GM10266 (cell line): Measurements from ENCODE around the gene LRRC23.
"Not testable (repeated sequence)": the region's sequence is repeated elsewhere in the genome, so short reads cannot be mapped to it uniquely, and the experiment has no call there.

Experiments
- DNase-seq: peaks from one replicate; pipeline ENCODE4 v3.0.0; 2012; ENCODE audit errors: extremely low spot score
- TF ChIP-seq, protein P1 (sequence below): IDR thresholded peaks from 2 replicates; pipeline ENCODE4 v1.5.1; 2012; ENCODE audit warnings: mild to moderate bottlenecking, low read depth; ENCODE audit not compliant: control insufficient read depth, insufficient read depth; ENCODE audit errors: missing control alignments

LRRC23 gene

DNA sequence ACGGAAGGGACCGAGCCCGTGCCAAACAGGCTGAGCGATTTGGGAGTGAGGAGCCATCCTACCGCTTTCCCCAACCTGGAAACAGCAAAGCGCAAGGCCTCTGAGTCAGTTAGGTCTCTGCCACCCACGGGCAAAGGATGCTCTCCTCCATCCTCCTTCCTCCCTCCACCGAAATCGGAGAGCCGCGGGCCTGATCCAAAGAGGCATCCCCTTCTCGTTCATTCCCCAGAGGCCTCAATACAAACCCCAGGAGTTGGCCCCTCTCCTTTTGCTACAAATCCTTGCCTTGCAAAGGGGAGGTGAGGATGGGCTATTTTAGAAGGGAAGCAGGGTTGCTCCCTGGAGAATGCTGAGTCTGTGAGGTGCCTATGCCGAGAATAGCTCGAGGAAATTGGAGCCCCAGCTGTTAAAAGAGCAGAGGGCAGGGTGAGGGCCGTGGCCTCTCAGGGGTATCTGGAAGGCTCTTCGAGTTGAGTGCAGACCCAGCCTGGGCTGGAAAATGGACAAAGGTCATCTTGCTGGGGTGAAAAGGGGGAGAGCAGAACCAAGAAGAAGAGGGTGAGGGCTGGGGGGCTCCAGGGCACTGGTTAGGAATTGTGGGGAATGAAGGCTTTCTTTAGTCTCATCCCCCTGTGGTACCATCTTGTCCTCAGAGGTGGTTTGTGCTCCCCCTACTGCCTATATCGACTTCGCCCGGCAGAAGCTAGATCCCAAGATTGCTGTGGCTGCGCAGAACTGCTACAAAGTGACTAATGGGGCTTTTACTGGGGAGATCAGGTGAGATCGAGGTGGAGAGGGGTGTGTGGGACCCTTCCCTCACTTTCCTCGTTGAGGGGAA is 36.2 kb upstream of the LRRC23 start:
- TF ChIP-seq, protein P1, sequence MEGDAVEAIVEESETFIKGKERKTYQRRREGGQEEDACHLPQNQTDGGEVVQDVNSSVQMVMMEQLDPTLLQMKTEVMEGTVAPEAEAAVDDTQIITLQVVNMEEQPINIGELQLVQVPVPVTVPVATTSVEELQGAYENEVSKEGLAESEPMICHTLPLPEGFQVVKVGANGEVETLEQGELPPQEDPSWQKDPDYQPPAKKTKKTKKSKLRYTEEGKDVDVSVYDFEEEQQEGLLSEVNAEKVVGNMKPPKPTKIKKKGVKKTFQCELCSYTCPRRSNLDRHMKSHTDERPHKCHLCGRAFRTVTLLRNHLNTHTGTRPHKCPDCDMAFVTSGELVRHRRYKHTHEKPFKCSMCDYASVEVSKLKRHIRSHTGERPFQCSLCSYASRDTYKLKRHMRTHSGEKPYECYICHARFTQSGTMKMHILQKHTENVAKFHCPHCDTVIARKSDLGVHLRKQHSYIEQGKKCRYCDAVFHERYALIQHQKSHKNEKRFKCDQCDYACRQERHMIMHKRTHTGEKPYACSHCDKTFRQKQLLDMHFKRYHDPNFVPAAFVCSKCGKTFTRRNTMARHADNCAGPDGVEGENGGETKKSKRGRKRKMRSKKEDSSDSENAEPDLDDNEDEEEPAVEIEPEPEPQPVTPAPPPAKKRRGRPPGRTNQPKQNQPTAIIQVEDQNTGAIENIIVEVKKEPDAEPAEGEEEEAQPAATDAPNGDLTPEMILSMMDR: peak; percentile 27
- no peak for DNase-seq

DNA sequence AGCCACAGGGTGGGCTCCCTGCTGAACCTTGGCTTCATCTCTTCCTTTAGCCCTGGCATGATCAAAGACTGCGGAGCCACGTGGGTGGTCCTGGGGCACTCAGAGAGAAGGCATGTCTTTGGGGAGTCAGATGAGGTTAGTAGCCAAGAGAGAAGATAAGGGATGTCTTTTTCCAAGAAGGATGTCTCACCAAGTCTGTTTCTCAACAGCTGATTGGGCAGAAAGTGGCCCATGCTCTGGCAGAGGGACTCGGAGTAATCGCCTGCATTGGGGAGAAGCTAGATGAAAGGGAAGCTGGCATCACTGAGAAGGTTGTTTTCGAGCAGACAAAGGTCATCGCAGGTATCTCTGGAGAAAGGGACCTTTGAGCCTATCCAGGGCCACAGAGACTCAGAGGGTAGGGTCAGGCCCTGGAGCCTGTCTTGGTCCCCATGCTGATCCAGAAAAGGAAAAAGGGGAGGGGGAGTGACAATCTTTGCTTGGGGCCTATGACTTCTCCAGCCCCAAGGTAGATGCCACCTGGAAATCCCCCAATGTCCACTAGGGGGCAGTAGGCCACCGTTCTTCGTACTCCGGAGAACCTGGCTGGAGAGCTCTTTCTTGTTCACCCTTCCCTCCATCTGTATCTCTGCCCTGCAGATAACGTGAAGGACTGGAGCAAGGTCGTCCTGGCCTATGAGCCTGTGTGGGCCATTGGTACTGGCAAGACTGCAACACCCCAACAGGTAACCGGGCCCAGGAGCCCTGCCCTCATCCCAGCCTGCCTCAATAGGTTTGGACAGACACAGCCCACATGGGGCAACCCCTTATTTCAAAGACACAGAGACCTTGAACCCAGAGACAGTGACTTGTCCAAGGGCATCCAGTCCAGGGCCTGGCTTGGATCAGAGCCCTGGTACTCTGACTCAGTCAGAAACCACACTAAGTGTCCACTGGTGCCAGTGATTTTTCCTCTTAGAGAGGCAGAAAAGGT is 35.3 kb upstream of the LRRC23 start:
- DNase-seq: peak; percentile 85
- TF ChIP-seq, protein P1: peak; percentile 84

DNA sequence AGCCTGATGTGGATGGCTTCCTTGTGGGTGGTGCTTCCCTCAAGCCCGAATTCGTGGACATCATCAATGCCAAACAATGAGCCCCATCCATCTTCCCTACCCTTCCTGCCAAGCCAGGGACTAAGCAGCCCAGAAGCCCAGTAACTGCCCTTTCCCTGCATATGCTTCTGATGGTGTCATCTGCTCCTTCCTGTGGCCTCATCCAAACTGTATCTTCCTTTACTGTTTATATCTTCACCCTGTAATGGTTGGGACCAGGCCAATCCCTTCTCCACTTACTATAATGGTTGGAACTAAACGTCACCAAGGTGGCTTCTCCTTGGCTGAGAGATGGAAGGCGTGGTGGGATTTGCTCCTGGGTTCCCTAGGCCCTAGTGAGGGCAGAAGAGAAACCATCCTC is 34.3 kb upstream of the LRRC23 start:
- not testable (repeated sequence) for DNase-seq

DNA sequence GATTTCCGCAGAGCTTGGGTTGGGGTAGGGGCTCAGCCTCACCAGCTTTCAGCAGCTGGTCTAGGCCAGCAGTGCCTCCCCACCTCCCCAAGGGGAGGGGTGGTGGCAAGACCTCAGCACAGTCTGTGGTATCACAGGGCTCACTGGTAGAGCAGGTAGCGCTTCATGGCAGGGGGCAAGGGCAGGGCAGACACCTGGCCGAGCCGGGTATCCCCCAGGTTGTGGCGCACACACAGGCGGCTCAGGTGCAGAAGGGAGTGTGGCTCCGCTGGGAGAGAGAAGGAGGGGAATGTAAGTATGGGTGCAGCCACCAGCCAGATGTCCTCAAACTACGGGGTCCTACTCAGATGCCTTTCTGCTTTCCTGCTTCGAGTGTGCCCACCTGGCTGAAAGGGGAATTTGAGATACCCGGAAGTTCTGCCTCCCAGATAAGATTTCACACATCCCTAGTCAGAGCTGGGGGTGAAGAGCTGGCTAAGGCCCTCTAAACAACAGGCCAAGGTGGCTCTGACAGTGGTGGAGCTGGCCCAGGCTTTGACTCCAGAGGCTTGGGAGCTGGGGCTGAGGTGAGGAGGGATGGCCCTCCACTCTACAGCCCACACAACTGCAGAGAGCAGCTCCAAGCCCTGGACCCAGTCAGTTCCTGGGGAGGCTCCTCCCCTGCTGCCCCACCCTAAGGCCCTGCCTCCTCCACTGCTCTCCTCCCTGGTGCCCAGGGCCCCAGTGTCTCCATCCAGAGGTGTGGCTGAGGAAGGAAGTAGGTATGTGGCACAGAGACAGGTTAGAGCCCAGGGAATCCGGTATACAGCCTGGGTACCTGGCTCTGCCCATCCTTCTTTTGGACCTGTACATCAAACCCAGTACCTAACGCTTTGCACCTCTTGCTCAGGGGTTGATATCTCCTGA is 33.3 kb upstream of the LRRC23 start:
- peak; percentile 57 for DNase-seq
- TF ChIP-seq, protein P1: no peak

DNA sequence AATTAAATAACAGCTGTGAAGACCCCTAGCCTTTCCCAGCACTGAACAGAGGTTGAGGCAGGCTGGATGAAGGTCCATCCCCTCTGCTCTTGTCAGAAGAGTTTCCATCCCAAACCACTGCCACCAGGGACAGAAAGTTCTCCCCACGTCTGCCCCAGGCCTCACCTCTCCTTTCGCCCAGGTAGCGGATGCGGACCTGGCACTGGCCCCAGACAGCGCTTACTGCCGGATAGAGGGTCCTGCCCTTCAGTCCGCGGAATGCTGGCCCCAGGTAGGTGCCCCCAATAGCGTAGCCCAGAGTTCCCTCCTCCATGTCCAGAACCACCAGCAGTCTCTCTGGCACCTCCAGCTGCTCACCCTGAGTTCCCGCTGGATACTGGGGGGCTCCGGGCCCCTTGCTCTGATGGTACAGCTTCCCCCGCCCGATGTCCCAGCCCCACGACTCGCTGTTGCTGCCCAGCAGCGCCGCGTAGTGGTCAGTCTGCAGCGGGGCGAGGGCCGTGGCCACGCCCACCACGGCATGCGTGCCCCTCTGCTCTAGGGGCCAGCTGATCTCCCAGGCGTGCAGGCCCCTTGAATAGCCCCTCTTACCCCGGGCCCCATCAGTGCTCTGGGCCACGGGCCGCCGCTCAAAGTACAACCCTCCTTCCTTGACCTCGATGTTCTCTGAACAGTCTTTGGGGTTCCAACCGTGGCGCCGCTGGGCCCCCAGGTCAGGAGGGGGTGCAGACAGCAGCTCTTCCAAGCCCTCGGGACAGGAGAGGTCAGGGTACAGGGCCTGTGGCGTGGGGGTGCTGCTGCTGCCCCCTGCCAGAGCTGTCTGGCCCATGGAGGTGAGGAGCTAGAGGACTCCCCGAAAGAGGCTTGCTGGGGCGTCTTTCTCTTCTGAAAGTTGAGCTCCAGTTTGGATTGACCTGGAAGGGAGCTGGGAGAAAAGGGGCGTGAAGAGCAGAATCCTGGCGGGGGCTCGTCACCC is 32.3 kb upstream of the LRRC23 start:
- TF ChIP-seq, protein P1: peak; percentile 100
- peak; percentile 90 for DNase-seq

DNA sequence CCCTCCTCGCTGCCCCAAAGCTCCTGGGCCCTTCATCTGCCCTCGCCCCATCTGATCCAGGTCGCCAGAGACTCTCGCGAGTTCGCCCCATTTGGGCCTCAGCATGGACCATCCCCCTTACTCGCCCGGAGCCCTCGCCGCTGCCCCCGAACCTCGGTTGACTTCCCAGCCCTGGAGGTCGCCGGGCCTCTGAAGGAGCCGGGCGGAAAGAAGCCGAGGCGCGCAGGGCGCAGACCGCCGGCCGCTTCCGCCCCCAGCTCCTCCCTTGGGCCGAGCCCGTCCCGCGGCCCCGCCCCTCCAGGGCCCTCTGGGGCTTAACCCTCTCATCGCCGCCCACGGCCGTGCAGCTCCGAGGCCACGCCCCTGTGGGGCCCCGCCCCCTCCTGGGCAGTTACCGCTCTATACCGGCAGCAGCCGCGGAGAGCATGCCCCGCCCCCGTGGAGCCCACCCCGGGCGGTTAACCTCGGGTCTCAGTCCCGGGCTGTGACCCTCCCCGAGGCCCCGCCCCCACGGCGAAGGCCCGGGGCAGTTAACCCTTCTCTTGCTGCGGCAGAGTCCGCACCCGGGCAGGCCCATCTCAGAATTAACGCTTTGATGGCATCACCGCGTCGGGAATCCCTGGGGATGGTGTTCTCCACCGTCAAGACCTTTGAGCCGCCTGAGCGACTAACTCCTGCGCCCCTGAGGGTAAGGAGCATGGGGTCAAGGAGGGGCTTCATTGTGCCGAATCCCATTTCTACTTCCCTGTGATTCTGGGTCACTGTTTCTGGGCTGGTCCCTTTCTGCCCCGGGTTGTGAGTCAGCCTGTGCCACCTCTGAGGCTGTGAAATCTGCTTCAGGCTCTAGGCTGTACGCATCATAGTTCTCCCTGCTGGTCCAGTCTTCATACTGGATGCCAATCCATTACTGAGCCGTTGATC is 31.3 kb upstream of the LRRC23 start, which contains the start of gene SPSB2:
SPSB2 (minus strand) TSS at position 210 of the 921 bp plus-strand sequence. CDS start 402 bp downstream, outside the sequence.
- peak; percentile 97 for DNase-seq
- TF ChIP-seq, protein P1: no peak

DNA sequence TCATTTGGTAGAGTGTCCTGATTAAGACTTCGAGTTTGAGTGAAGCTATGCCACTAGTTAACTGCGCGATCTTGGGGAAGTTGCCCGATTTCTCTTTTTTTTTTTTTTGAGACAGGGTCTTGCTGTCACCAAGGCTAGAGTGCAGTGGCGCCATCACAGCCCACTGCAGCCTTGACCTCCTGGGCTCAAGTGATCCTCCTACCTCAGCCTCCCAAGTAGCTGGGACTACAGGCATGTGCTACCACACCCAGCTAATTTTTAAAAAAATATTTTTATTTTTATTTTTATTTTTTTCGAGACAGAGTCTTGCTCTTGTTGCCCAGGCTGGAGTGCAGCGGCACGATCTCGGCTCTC is 30.6 kb upstream of the LRRC23 start:
- not testable (repeated sequence) for DNase-seq

DNA sequence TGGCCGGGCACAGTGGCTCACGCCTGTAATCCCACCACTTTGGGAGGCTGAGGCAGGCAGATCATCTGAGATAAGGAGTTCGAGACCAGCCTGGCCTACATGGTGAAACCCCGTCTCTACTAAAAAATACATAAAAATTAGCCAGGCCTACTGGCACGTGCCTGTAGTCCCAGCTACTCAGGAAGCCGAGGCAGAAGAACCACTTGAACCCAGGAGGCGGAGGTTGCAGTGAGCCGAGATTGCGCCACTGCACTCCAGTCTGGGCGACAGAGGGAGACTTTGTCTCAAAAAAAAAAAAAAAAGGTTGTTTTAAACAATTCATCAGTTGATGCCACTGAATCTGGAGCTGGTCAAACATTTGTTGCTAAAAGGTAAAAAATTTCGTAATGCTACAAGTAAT is 24.8 kb upstream of the LRRC23 start:
- not testable (repeated sequence) for DNase-seq
